IPS-20b (cell line): ENCODE measurements around the gene C4orf33.

Source experiments
- H3K27ac ChIP-seq: one replicate; pipeline ENCODE4 v1.5.1; 2013; ENCODE audit warnings: low read length
- H3K27me3 ChIP-seq: 2 replicates; pipeline ENCODE4 v1.6.1; 2013; ENCODE audit warnings: mild to moderate bottlenecking, low read length, inconsistent platforms; ENCODE audit not compliant: insufficient read depth
- H3K36me3 ChIP-seq: 2 replicates; pipeline ENCODE4 v1.6.1; 2013; ENCODE audit warnings: low read depth, mild to moderate bottlenecking, inconsistent platforms, low read length, moderate library complexity; ENCODE audit not compliant: insufficient read depth
- H3K4me1 ChIP-seq: 2 replicates; pipeline ENCODE4 v1.6.1; 2013; ENCODE audit warnings: mild to moderate bottlenecking, control low read depth, inconsistent platforms, low read length, moderate library complexity; ENCODE audit not compliant: insufficient read depth
- H3K4me3 ChIP-seq: 2 replicates; pipeline ENCODE4 v1.5.1; 2013; ENCODE audit warnings: mild to moderate bottlenecking, low read length, inconsistent platforms
- H3K9ac ChIP-seq: 2 replicates; pipeline ENCODE4 v1.6.1; 2013; ENCODE audit warnings: low read depth, mild to moderate bottlenecking, inconsistent platforms, low read length, moderate library complexity
- H3K9me3 ChIP-seq: 2 replicates; pipeline ENCODE4 v1.6.1; 2013; ENCODE audit warnings: mild to moderate bottlenecking, low read depth, low read length, inconsistent platforms; ENCODE audit not compliant: insufficient read depth

C4orf33 gene

GRCh38 chr4:129131343-129131742, 35.4 kb downstream of the C4orf33 start:
- H3K27me3 ChIP-seq: no peaks in the 10 kb centered on the region
- no peaks in the 10 kb centered on the region for H3K4me1 ChIP-seq
- no peak overlapping the region for H3K4me3 ChIP-seq
- no peak overlapping the region for H3K27ac ChIP-seq
- H3K36me3 ChIP-seq: no peaks in the 10 kb centered on the region
- no peaks in the 10 kb centered on the region; the same call in 1 of the 2 replicates for H3K9me3 ChIP-seq
- no peak overlapping the region for H3K9ac ChIP-seq

GRCh38 chr4:129136433-129136832, 40.5 kb downstream of the C4orf33 start:
- H3K9me3 ChIP-seq: no peaks in the 10 kb centered on the region; the same call in 1 of the 2 replicates
- H3K27me3 ChIP-seq: no peaks in the 10 kb centered on the region
- H3K27ac ChIP-seq: no peak overlapping the region
- no peak overlapping the region for H3K4me3 ChIP-seq
- no peaks in the 10 kb centered on the region for H3K36me3 ChIP-seq
- H3K9ac ChIP-seq: no peak overlapping the region
- H3K4me1 ChIP-seq: no peaks in the 10 kb centered on the region

DNA sequence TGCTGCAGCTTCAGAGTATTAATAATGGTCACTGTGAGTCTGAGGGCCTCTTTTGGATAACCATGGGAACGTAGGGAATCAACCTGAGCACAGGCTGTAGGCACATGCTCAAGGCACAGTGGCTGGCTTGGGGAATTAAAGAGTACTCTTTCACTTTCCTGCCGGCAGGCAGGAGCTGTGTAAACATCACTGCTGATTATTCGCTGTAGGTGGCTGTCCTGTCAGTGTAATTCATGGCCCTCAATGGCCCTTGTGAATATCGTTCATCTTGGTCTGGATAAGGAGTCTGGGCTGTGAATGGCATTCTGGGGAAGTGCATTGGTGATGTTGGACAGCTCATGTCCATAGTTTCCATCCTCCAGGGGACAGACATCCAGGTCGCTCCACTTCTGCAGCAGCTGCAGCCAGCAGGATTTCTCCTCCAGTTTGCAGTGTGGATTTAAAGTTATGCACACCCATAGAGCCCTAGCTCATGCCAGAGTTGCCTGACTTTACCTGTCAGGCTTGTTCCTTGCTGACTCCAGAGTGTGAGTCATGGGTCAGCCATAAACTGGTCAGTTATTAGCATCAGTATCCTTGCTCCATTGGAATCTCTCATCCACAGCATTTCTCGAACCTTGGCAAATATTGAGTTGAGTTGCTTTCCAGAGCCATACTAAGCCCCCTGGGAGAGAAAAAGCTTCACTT, 43.0 kb downstream of the C4orf33 start:
- Histone ChIP-seq H3K36me3 (no peaks in the 10 kb centered on the region), H3K27ac (no peak overlapping the region), H3K4me1 (no peaks in the 10 kb centered on the region; the same call in 1 of the 2 replicates), H3K27me3 (no peaks in the 10 kb centered on the region), H3K4me3 (no peak overlapping the region), H3K9ac (no peak overlapping the region), H3K9me3 (no peaks in the 10 kb centered on the region)

DNA sequence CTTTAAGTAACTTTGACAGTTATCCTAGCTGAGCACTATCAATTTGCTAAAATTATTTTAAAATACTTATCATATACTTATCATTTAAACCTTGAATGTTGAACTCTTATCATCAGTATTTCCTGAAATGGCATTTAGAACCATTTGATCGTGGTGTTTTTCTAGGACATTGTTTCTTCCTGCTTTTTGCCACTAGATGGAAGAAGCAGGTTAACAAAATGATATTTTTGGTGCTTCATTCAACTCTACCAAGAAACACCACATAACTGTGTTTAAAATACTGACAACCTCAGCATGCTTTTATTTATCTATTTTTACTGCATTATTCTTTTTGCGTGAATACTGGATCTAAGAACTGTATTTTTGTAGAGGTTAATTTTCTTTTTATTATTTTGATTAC, 44.6 kb downstream of the C4orf33 start:
- Histone ChIP-seq H3K9ac (no peak overlapping the region), H3K4me3 (no peak overlapping the region), H3K9me3 (no peaks in the 10 kb centered on the region), H3K36me3 (no peaks in the 10 kb centered on the region), H3K27ac (no peak overlapping the region), H3K27me3 (no peaks in the 10 kb centered on the region), H3K4me1 (no peaks in the 10 kb centered on the region; the same call in 1 of the 2 replicates)

GRCh38 chr4:129143359-129143758, 47.4 kb downstream of the C4orf33 start:
- Histone ChIP-seq H3K9me3 (no peaks in the 10 kb centered on the region), H3K9ac (no peak overlapping the region), H3K27ac (no peak overlapping the region), H3K36me3 (no peaks in the 10 kb centered on the region), H3K4me1 (no peaks in the 10 kb centered on the region; the same call in 1 of the 2 replicates), H3K4me3 (no peak overlapping the region), H3K27me3 (no peaks in the 10 kb centered on the region)

DNA sequence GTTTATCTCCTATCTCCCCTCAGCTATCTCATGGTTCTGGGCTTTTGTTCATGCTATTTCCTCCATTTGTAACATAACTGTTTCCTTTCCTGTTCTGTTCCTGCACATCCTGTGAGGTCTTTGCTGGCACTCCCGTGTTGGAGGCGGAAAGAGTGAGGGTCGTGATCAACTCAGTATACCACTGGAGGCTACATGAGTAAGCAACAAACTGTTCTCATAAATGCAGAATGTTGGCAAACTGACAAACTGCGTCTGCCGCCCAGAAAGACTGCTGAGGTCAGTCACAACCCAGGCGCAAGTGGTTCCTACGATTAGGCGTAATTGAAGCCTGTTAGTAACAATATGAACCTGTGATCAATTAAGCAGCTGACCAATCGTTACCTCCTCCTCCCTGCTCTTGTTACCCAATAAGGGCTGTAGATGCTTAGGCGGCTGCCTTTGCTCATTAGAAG, 48.8 kb downstream of the C4orf33 start:
- no peaks in the 10 kb centered on the region for H3K9me3 ChIP-seq
- no peaks in the 10 kb centered on the region; the same call in 1 of the 2 replicates for H3K4me1 ChIP-seq
- H3K4me3 ChIP-seq: no peak overlapping the region
- no peaks in the 10 kb centered on the region for H3K36me3 ChIP-seq
- H3K9ac ChIP-seq: no peak overlapping the region
- no peaks in the 10 kb centered on the region for H3K27me3 ChIP-seq
- no peak overlapping the region for H3K27ac ChIP-seq

DNA sequence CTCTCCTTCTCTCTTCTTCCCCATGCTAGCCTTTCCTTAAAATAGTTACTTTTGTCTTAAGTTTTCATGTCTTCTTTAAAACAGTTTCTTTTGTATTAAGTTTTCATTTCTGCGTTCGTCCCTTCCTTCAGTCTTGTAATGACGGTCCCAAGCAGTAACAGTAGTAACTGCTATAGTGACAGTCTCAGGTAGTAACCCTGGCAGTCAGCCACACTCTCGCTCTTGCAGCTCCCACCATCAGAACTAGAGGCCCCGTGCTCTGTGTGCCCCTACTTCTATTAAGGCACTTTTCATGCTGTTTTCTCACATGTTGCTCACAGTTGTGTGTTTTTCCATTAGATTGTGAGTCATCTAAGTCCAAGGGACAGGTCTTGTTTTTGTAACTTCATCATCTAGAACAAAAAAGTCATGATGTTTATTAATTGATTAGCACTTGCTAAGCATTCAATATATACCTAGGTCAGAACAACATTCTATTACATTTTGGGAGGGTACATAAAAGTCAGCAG, 49.3 kb downstream of the C4orf33 start:
- H3K4me1 ChIP-seq: no peaks in the 10 kb centered on the region; the same call in 1 of the 2 replicates

GRCh38 chr4:129146639-129147038, 50.7 kb downstream of the C4orf33 start:
- Histone ChIP-seq H3K36me3 (no peaks in the 10 kb centered on the region), H3K4me1 (no peaks in the 10 kb centered on the region; the same call in 1 of the 2 replicates), H3K9ac (no peak overlapping the region), H3K27ac (no peak overlapping the region), H3K27me3 (no peaks in the 10 kb centered on the region), H3K9me3 (no peaks in the 10 kb centered on the region), H3K4me3 (no peak overlapping the region)

More for the DNA sequence above, 49.3 kb downstream of the C4orf33 start:
- H3K4me3 ChIP-seq: no peak overlapping the region
- no peak overlapping the region for H3K9ac ChIP-seq
- H3K36me3 ChIP-seq: no peaks in the 10 kb centered on the region
- H3K27me3 ChIP-seq: no peaks in the 10 kb centered on the region
- no peak overlapping the region for H3K27ac ChIP-seq
- no peaks in the 10 kb centered on the region for H3K9me3 ChIP-seq

GRCh38 chr4:129148892-129149291, 52.9 kb downstream of the C4orf33 start:
- Histone ChIP-seq H3K27me3 (no peaks in the 10 kb centered on the region), H3K36me3 (no peaks in the 10 kb centered on the region), H3K4me1 (no peaks in the 10 kb centered on the region), H3K4me3 (no peak overlapping the region), H3K27ac (no peak overlapping the region), H3K9ac (no peak overlapping the region), H3K9me3 (no peaks in the 10 kb centered on the region)

GRCh38 chr4:129149906-129150305, 54.0 kb downstream of the C4orf33 start:
- Histone ChIP-seq H3K27ac (no peak overlapping the region), H3K27me3 (no peaks in the 10 kb centered on the region), H3K4me1 (no peaks in the 10 kb centered on the region), H3K9me3 (no peaks in the 10 kb centered on the region), H3K36me3 (no peaks in the 10 kb centered on the region), H3K4me3 (no peak overlapping the region), H3K9ac (no peak overlapping the region)

- Histone ChIP-seq H3K9ac (no peak overlapping the region), H3K27me3 (no peaks in the 10 kb centered on the region), H3K4me1 (no peaks in the 10 kb centered on the region), H3K9me3 (no peaks in the 10 kb centered on the region), H3K36me3 (no peaks in the 10 kb centered on the region), H3K27ac (no peak overlapping the region), H3K4me3 (no peak overlapping the region)
Observed at GRCh38 chr4:129152350-129152749, 56.4 kb downstream of the C4orf33 start.

GRCh38 chr4:129153700-129154099, 57.7 kb downstream of the C4orf33 start:
- no peaks in the 10 kb centered on the region for H3K4me1 ChIP-seq
- H3K9me3 ChIP-seq: no peaks in the 10 kb centered on the region

More at GRCh38 chr4:129153700-129154099, 57.7 kb downstream of the C4orf33 start:
- Histone ChIP-seq H3K36me3 (no peaks in the 10 kb centered on the region), H3K9ac (no peak overlapping the region), H3K27me3 (no peaks in the 10 kb centered on the region), H3K27ac (no peak overlapping the region), H3K4me3 (no peak overlapping the region)
